ENCODE measurements around the gene FDX2. TPM values are rescaled to one million over a fixed set of nuclear protein-coding genes. Genes with fewer than 3 reads are reported as not detected.

FDX2 gene
- total and polyA plus RNA-seq, 2 of the 8 experiments (the other 6 are each of a cell fraction or from before 2014, with no cell fraction given), result 27.0 to 64.4 TPM

DNA sequence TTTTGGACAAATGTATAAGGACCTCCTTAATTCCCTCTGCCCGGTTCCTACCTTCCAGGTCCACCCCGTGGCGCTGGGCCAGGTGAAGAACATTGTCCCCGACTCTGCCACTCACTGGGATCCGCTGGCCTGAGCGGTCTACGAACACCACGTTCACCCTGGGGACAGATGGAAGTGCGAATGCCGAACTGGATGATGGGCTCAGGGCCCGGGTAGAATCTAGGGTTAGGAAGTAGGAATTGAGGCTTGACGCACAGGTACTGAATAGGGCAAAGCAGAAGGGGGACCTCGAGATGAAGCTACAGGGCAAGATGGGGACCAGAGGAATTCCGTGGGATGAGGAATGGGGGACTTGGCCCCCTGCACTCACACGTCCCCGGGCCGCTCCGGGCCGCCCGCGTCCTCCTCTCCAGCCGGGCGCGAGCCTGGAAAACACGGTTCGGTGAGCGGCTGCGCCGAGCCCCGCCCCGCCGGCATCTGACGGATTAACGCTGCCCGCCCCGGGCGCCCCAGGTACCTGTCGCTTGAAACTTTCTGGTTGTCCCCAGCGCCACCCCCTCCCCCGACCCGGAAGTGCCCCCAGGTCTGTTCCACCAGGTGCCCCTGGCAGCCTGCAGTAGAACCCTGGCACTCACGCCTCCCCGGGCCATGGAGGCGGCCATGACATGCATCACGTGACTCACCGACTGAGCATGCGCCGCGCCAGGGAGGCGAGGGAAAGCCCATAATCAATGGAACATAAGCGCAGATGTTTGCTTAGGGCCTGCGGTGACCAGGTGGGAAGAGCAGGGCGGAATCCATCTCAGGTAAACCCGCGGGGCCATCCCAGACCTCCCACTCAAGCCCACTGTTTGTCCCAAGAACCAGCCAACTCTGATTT, at the start of gene FDX2 (continued):
- TF ChIP-seq TAF1 (IDR thresholded peaks at IDR 0.05; ENCODE audit: low read depth, low read length), result peak; percentile 70
- TF ChIP-seq NANOG (IDR thresholded peaks at IDR 0.05; ENCODE audit: insufficient read depth, low read depth, low read length, poor library complexity, severe bottlenecking), result no peak
- TF ChIP-seq ASH2L (IDR thresholded peaks at IDR 0.05; ENCODE audit: low read length), result peak; percentile 92
- TF ChIP-seq, protein P1, sequence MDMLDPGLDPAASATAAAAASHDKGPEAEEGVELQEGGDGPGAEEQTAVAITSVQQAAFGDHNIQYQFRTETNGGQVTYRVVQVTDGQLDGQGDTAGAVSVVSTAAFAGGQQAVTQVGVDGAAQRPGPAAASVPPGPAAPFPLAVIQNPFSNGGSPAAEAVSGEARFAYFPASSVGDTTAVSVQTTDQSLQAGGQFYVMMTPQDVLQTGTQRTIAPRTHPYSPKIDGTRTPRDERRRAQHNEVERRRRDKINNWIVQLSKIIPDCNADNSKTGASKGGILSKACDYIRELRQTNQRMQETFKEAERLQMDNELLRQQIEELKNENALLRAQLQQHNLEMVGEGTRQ (IDR thresholded peaks at IDR 0.05; ENCODE audit: low read length), result peak; percentile 98
- TF ChIP-seq, protein P2, sequence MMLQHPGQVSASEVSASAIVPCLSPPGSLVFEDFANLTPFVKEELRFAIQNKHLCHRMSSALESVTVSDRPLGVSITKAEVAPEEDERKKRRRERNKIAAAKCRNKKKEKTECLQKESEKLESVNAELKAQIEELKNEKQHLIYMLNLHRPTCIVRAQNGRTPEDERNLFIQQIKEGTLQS (IDR thresholded peaks at IDR 0.05; ENCODE audit: insufficient read depth, low read depth, low read length), result peak; percentile 91
- TF ChIP-seq KDM1A (IDR thresholded peaks at IDR 0.05; ENCODE audit: borderline replicate concordance, low read length), result no peak
- peak; percentile 65; the same call in 1 of the 2 replicates for TF ChIP-seq PHF8 (conservative IDR thresholded peaks at IDR 0.05; ENCODE audit: low read depth, low read length)
- TF ChIP-seq KDM4A (IDR thresholded peaks at IDR 0.05; ENCODE audit: low read depth, low read length, severe bottlenecking), result peak; percentile 74
- TF ChIP-seq, protein P3, sequence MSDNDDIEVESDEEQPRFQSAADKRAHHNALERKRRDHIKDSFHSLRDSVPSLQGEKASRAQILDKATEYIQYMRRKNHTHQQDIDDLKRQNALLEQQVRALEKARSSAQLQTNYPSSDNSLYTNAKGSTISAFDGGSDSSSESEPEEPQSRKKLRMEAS (IDR thresholded peaks at IDR 0.05), result peak; percentile 95
- no peak for TF ChIP-seq CTBP2 (IDR thresholded peaks at IDR 0.05; ENCODE audit: borderline replicate concordance, insufficient read depth, insufficient read length, low read length)
